A549 (cell line): ENCODE results near the gene GBA2. TPM values are rescaled to one million over a fixed set of nuclear protein-coding genes. Genes with fewer than 3 reads are reported as not detected.
A peak's percentile ranks its signal among the peaks of the same experiment; 100 is the strongest.

ENCODE experiments used
- ATAC-seq, 2 experiments: fragments of 200-7000 bp in 1 of 2; fragments of >200 bp in 1 of 2; cut with Nextera tagmentation in 1 of 2; cut with Tn5 transposase in 1 of 2; 3 replicates each; pipeline versions ENCODE4 v1.8.0 to v1.9.1; 2018 to 2020; ENCODE audit warnings: mild to moderate bottlenecking in 1 of 2, moderate library complexity in 1 of 2
- CTCF ChIA-PET: fragments of 300-600 bp; sonication (Branson Sonifier 250); formaldehyde crosslinking; extraction: SDS; loops from one replicate; lab custom pipeline; 2021; ENCODE audit warnings: antibody characterized with exemption, inconsistent platforms; lab: Yijun Ruan, JAX
- POLR2A ChIA-PET: fragments of 350-600 bp; formaldehyde crosslinking; extraction: SDS; loops from one replicate; lab custom pipeline; 2021; ENCODE audit warnings: antibody characterized with exemption, inconsistent platforms; lab: Yijun Ruan, JAX
- DNase-seq, 2 experiments: peaks; one replicate each; pipeline versions ENCODE4 v3.0.0 to v3.0.0-alpha.2; 2011 to 2016; ENCODE audit warnings: low read depth in 1 of 2, low spot score in 1 of 2
- FAIRE-seq: peaks from 2 replicates; lab custom pipeline; 2011; peaks lifted over from hg19 to GRCh38; lab: Jason Lieb, UNC
- H3K27ac ChIP-seq, 2 experiments: fragments of >200 bp; sonication (Bioruptor Twin); formaldehyde crosslinking; 3 replicates each; pipeline ENCODE4 v1.5.1; 2016 to 2017
- H3K4me1 ChIP-seq: fragments of >200 bp; sonication (Bioruptor Twin); formaldehyde crosslinking; 3 replicates; pipeline ENCODE4 v1.6.1; 2016
- H3K4me2 ChIP-seq: fragments of >200 bp; sonication (Bioruptor Twin); formaldehyde crosslinking; 3 replicates; pipeline ENCODE4 v1.6.1; 2016
- H3K4me3 ChIP-seq: fragments of >200 bp; sonication (Bioruptor Twin); formaldehyde crosslinking; 3 replicates; pipeline ENCODE4 v1.5.1; 2016
- H3K9me3 ChIP-seq: fragments of >200 bp; sonication (Bioruptor Twin); formaldehyde crosslinking; 3 replicates; pipeline ENCODE4 v1.6.1; 2016
- BHLHE40 ChIP-seq: IDR thresholded peaks from 2 replicates; pipeline ENCODE4 v1.6.1; 2012; ENCODE audit warnings: low read depth, low read length, inconsistent platforms
- CTCF ChIP-seq: fragments of >200 bp; sonication (Bioruptor Twin); formaldehyde crosslinking; IDR thresholded peaks from 3 replicates; pipeline ENCODE4 v1.5.1; 2016
- EHF ChIP-seq: fragments of 250-450 bp; sonication (Bioruptor Pico); IDR thresholded peaks from 2 replicates; pipeline ENCODE4 v1.5.0; 2020; ENCODE audit warnings: mild to moderate bottlenecking
- EHMT2 ChIP-seq: fragments of 200-600 bp; sonication (generic); IDR thresholded peaks from 2 replicates; pipeline ENCODE4 v1.6.1; 2016; ENCODE audit warnings: antibody characterized with exemption, low read depth, mild to moderate bottlenecking, moderate library complexity
- EP300 ChIP-seq, 2 experiments: fragments of >200 bp; sonication (Bioruptor Twin); formaldehyde crosslinking; IDR thresholded peaks; 2 replicates in 1 of 2; 3 replicates in 1 of 2; pipeline ENCODE4 v1.6.1; 2016 to 2017
- FOSB ChIP-seq: fragments of 250-450 bp; sonication (Bioruptor Pico); IDR thresholded peaks from 2 replicates; pipeline ENCODE4 v1.5.0; 2020; ENCODE audit warnings: mild to moderate bottlenecking, moderate library complexity
- FOSL2 ChIP-seq, 2 experiments: fragments of 450-650 bp in 1 of 2; fragments of >200 bp in 1 of 2; sonication (Bioruptor Twin) in 1 of 2; formaldehyde crosslinking; IDR thresholded peaks; 2 replicates each; pipeline versions ENCODE4 v1.5.0 to v1.6.1; 2016 to 2020; ENCODE audit warnings: mild to moderate bottlenecking in 1 of 2, moderate library complexity in 1 of 2
- FOXS1 ChIP-seq: fragments of 250-450 bp; sonication (Bioruptor Pico); IDR thresholded peaks from 2 replicates; pipeline ENCODE4 v1.5.0; 2020; ENCODE audit warnings: mild to moderate bottlenecking, moderate library complexity
- GATA3 ChIP-seq: IDR thresholded peaks from 2 replicates; pipeline ENCODE4 v1.6.1; 2012; ENCODE audit warnings: borderline replicate concordance
- HOXA7 ChIP-seq: fragments of 250-450 bp; sonication (Bioruptor Pico); IDR thresholded peaks from 2 replicates; pipeline ENCODE4 v1.5.0; 2020; ENCODE audit warnings: mild to moderate bottlenecking, moderate library complexity
- HOXB13 ChIP-seq: fragments of 250-450 bp; sonication (Bioruptor Pico); IDR thresholded peaks from 2 replicates; pipeline ENCODE4 v1.5.0; 2020; ENCODE audit warnings: low read depth, mild to moderate bottlenecking, moderate library complexity
- JUN ChIP-seq, 2 experiments: fragments of >200 bp; sonication (Bioruptor Twin); formaldehyde crosslinking; IDR thresholded peaks; 2 replicates in 1 of 2; 3 replicates in 1 of 2; pipeline ENCODE4 v1.6.1; 2016 to 2017
- JUNB ChIP-seq: fragments of >200 bp; sonication (Bioruptor Twin); formaldehyde crosslinking; IDR thresholded peaks from 2 replicates; pipeline ENCODE4 v1.6.1; 2016
- NR3C1 ChIP-seq: fragments of >200 bp; sonication (Bioruptor Twin); formaldehyde crosslinking; IDR thresholded peaks from 3 replicates; pipeline ENCODE4 v1.6.1; 2017
- POLR2A ChIP-seq: IDR thresholded peaks from 2 replicates; pipeline ENCODE4 v1.6.1; 2012; ENCODE audit warnings: mild to moderate bottlenecking, low read length
- RAD21 ChIP-seq, 2 experiments: fragments of >200 bp in 1 of 2; sonication (Bioruptor Twin) in 1 of 2; formaldehyde crosslinking in 1 of 2; IDR thresholded peaks in 1 of 2; conservative IDR thresholded peaks in 1 of 2; 2 replicates in 1 of 2; 3 replicates in 1 of 2; pipeline ENCODE4 v1.6.1; 2012 to 2018; ENCODE audit warnings: inconsistent platforms in 1 of 2
- RNF2 ChIP-seq: fragments of 200-600 bp; sonication (generic); IDR thresholded peaks from 2 replicates; pipeline ENCODE4 v1.6.1; 2016; ENCODE audit warnings: low read depth, mild to moderate bottlenecking, antibody characterized with exemption, moderate library complexity, borderline replicate concordance
- SMC3 ChIP-seq: fragments of >200 bp; sonication (Bioruptor Twin); formaldehyde crosslinking; IDR thresholded peaks from 3 replicates; pipeline ENCODE4 v1.6.1; 2018; ENCODE audit warnings: inconsistent platforms
- TFCP2L1 ChIP-seq: fragments of 250-450 bp; sonication (Bioruptor Pico); IDR thresholded peaks from 2 replicates; pipeline ENCODE4 v1.5.0; 2021; ENCODE audit warnings: mild to moderate bottlenecking
- ZNF302 ChIP-seq: fragments of 250-450 bp; sonication (Bioruptor Pico); IDR thresholded peaks from 2 replicates; pipeline ENCODE4 v1.9.0; 2021; ENCODE audit warnings: inconsistent platforms, mild to moderate bottlenecking, moderate library complexity
- WGBS: methylation state at CpG from one replicate; pipeline ENCODE4 v1.1.6; 2017; ENCODE audit errors: missing lambda C conversion rate; 5-methylcytosine and 5-hydroxymethylcytosine counted together
- polyA plus RNA-seq, 4 experiments: library from polyadenylated mRNA; depleted of rRNA in 3 of 4; stranded (reverse); fragments of >200 nt; fragmentation: RNase III in 1 of 4; extraction: RNeasy Plus Mini Kit Qiagen cat#74134 plus additional on column Dnase treatment in 1 of 4; gene quantifications; 2 replicates in 3 of 4; 3 replicates in 1 of 4; pipeline ENCODE4 v1.2.3, GENCODE V29; 2011 to 2017
- TF ChIP-seq, protein P1 (sequence below): fragments of >200 bp; sonication (Bioruptor Twin); formaldehyde crosslinking; IDR thresholded peaks from 3 replicates; pipeline ENCODE4 v1.6.1; 2016
- TF ChIP-seq, protein P2 (sequence below): fragments of 150-350 bp; IDR thresholded peaks from 2 replicates; pipeline ENCODE4 v1.6.1; 2014; ENCODE audit warnings: low read depth, mild to moderate bottlenecking, low read length

GBA2 gene
- polyA plus RNA-seq, 2 of the 4 experiments (the other 2 are of a cell fraction) = 38.9 to 40.0 TPM

GRCh38 chr9:35696520-35697215 is 52.4 kb downstream of the GBA2 start (continued):
- TF ChIP-seq FOXS1 (CRISPR knock-in tag) = no peak
- TF ChIP-seq FOSL2 (IDR thresholded peaks at IDR 0.05) = no peak
- no peak for TF ChIP-seq FOSL2 (CRISPR knock-in tag; IDR thresholded peaks at IDR 0.05)
- peak; percentile 30; the same call in 1 of the 3 replicates for TF ChIP-seq SMC3
- TF ChIP-seq, protein P1, sequence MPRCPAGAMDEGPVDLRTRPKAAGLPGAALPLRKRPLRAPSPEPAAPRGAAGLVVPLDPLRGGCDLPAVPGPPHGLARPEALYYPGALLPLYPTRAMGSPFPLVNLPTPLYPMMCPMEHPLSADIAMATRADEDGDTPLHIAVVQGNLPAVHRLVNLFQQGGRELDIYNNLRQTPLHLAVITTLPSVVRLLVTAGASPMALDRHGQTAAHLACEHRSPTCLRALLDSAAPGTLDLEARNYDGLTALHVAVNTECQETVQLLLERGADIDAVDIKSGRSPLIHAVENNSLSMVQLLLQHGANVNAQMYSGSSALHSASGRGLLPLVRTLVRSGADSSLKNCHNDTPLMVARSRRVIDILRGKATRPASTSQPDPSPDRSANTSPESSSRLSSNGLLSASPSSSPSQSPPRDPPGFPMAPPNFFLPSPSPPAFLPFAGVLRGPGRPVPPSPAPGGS = no peak
- peak; percentile 74 for TF ChIP-seq CTCF
- TF ChIP-seq NR3C1 = no peak
- TF ChIP-seq FOSB (CRISPR knock-in tag) = no peak
- peak; percentile 41 to 60 for TF ChIP-seq RAD21 (conservative IDR thresholded peaks at IDR 0.05 in 1 of 2, IDR thresholded peaks at IDR 0.05 in 1 of 2)
- TF ChIP-seq HOXA7 = no peak
- no peak for TF ChIP-seq BHLHE40

DNA sequence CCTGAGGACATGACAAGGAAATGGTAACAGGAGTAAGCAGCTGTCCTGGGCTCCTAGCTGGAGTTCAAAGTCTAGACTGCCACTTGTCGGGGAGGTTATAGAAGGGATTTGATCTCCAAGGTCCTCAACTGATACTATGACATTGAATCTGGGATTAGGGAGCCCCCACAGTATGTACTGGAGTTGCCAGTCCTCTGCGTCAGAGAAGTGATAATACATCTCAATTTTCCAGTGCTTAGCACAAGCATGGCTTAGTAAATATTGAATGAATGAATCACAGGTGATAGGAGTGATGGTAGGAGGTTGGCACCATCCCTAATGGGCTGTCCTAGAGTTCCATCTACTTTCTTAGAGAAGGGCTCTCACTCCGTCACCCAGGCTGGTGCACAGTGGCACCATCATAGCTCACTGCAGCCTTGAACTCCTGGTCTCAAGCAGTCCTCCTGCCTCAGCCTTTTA is 53.1 kb downstream of the GBA2 start:
- DNase-seq (peak in 1 of 2 experiments; percentile 59), ATAC-seq (peak; percentile 41 to 61; a peak in 4 of 6 replicates), FAIRE-seq (no peak)
- 56% methylated on average over 3 of the region's 3 CpGs for WGBS
- H3K9me3 ChIP-seq = no peaks in the 10 kb centered on the region
- peak overlapping the region; percentile 25 to 43; a peak in 1 of 6 replicates for H3K27ac ChIP-seq
- POLR2A ChIA-PET = interaction anchor here (0.7 to 1.5 kb wide), 7 partner anchors 7 to 119 kb away, joined by 3 to 11 read pairs (median 4); partner anchors contain the start of genes CA9, CREB3, HINT2 and TLN1
- TF ChIP-seq FOSL2 (IDR thresholded peaks at IDR 0.05) (no peak), FOSL2 (CRISPR knock-in tag; IDR thresholded peaks at IDR 0.05) (peak; percentile 60)
- TF ChIP-seq, protein P1 = no peak
- H3K4me2 ChIP-seq = 0 out of 3 replicates have a peak overlapping the region, but pooled peaks have one; percentile 7
- peaks cover 22% of the 10 kb centered on the region for H3K4me1 ChIP-seq
- H3K4me3 ChIP-seq = no peak overlapping the region
- CTCF ChIA-PET = interaction anchor here (0.6 to 32.5 kb wide), 28 partner anchors 10 to 579 kb away, joined by 3 to 758 read pairs (median 4); partner anchors contain the start of genes ARHGEF39, CA9, CCDC107 and CREB3

DNA sequence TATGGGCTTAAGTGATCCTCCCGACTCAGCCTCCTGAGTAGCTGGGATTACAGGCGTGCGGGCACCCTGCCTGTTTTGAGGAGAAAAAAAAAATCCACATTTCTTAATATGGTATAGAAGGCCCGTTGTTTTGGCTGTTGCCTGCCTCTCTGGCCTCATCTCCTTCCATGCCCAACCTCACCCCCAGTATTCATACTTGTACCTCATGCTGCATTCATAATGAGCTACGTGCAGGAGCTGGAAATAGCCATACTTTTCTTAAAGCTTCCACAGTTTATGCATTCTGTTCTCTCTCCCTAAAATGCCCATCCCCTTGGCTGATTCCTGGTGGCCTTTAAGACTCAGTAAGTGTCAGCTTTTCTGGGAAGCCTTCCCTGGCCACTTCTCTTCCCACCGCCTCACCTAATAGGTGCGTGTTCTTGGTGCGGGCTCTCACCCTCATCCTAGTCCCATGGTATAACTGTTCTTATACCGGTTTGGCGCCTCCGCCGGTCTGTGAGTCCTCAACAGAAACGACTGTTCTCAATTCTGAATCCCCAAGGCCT is 57.2 kb downstream of the GBA2 start:
- Histone ChIP-seq H3K4me1 (peaks cover 40% of the 10 kb centered on the region), H3K9me3 (no peaks in the 10 kb centered on the region)
- no peak for FAIRE-seq
- 89% methylated on average over 13 of the region's 13 CpGs for WGBS
- DNase-seq = no peak
- TF ChIP-seq EHMT2 = no peak
- TF ChIP-seq JUN (IDR thresholded peaks at IDR 0.05) = no peak
- TF ChIP-seq, protein P2, sequence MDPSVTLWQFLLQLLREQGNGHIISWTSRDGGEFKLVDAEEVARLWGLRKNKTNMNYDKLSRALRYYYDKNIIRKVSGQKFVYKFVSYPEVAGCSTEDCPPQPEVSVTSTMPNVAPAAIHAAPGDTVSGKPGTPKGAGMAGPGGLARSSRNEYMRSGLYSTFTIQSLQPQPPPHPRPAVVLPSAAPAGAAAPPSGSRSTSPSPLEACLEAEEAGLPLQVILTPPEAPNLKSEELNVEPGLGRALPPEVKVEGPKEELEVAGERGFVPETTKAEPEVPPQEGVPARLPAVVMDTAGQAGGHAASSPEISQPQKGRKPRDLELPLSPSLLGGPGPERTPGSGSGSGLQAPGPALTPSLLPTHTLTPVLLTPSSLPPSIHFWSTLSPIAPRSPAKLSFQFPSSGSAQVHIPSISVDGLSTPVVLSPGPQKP = no peak
- no peak for TF ChIP-seq EP300 (IDR thresholded peaks at IDR 0.05)
- TF ChIP-seq POLR2A = no peak
- TF ChIP-seq RNF2 = no peak
- TF ChIP-seq GATA3 = no peak
- no peak for TF ChIP-seq CTCF
- TF ChIP-seq EHF (CRISPR knock-in tag) = no peak
- no peak for TF ChIP-seq HOXB13 (CRISPR knock-in tag)
- no peak for TF ChIP-seq JUNB
- TF ChIP-seq TFCP2L1 (CRISPR knock-in tag) = no peak
- no peak for TF ChIP-seq ZNF302 (CRISPR knock-in tag)
- TF ChIP-seq, all 56 proteins: peak for 0
- CTCF ChIA-PET = interaction anchor here (0.7 to 32.5 kb wide), 7 partner anchors 26 to 122 kb away, joined by 3 to 758 read pairs (median 4); partner anchors contain the start of genes ARHGEF39, CA9, CCDC107 and CREB3
- H3K4me2 ChIP-seq = peak overlapping the region; percentile 79
- H3K27ac ChIP-seq = peak overlapping the region; percentile 93 to 99
- POLR2A ChIA-PET = interaction anchor here (1.5 to 4.3 kb wide), 6 partner anchors 19 to 43 kb away, joined by 5 to 24 read pairs (median 20); partner anchors contain the start of genes ARHGEF39, CA9, CCDC107 and CREB3
- no peak for ATAC-seq
- H3K4me3 ChIP-seq = no peak overlapping the region
